K562 (cell line): ENCODE results near the gene TGM3. TPM values are rescaled to one million over a fixed set of nuclear protein-coding genes. Genes with fewer than 3 reads are reported as not detected.
A peak's percentile ranks its signal among the peaks of the same experiment; 100 is the strongest.

ENCODE experiments used
- CREB5 ChIP-seq: fragments of 250-450 bp; sonication (Bioruptor Pico); IDR thresholded peaks from 2 replicates; pipeline ENCODE4 v1.5.0; 2020; ENCODE audit warnings: mild to moderate bottlenecking
- CREM ChIP-seq: IDR thresholded peaks from 2 replicates; pipeline ENCODE4 v1.6.1; 2014; ENCODE audit warnings: antibody characterized with exemption, low read depth
- DEAF1 ChIP-seq: fragments of 450-650 bp; formaldehyde crosslinking; IDR thresholded peaks from 2 replicates; pipeline ENCODE4 v1.4.0; 2020; ENCODE audit warnings: mild to moderate bottlenecking, moderate library complexity
- ESRRA ChIP-seq: fragments of 450-650 bp; IDR thresholded peaks from 2 replicates; pipeline ENCODE4 v1.6.1; 2014; ENCODE audit warnings: low read depth, mild to moderate bottlenecking, moderate library complexity, borderline replicate concordance
- GABPB1 ChIP-seq: sonication (generic); formaldehyde crosslinking; IDR thresholded peaks from 2 replicates; pipeline ENCODE4 v1.8.0; 2022; ENCODE audit warnings: mild to moderate bottlenecking, missing genetic modification reagents
- HMG20A ChIP-seq: fragments of 450-650 bp; formaldehyde crosslinking; conservative IDR thresholded peaks from 2 replicates; pipeline ENCODE4 v1.4.0; 2020; ENCODE audit warnings: mild to moderate bottlenecking, mixed read lengths
- L3MBTL2 ChIP-seq: fragments of 450-650 bp; IDR thresholded peaks from 2 replicates; pipeline ENCODE4 v1.6.1; 2016; ENCODE audit warnings: mild to moderate bottlenecking, moderate library complexity
- MEF2D ChIP-seq: conservative IDR thresholded peaks from 2 replicates; pipeline ENCODE4 v1.6.1; 2016; ENCODE audit warnings: low read depth, missing genetic modification characterization, missing compliant biosample characterization
- MEIS2 ChIP-seq: fragments of 450-650 bp; IDR thresholded peaks from 2 replicates; pipeline ENCODE4 v1.6.1; 2014; ENCODE audit warnings: mild to moderate bottlenecking; ENCODE audit not compliant: partially characterized antibody
- NCOA4 ChIP-seq: fragments of 450-650 bp; IDR thresholded peaks from 2 replicates; pipeline ENCODE4 v1.6.1; 2018; ENCODE audit warnings: mild to moderate bottlenecking; ENCODE audit not compliant: partially characterized antibody
- NR4A1 ChIP-seq, 2 experiments: fragments of 250-450 bp in 1 of 2; fragments of 450-650 bp in 1 of 2; sonication (Bioruptor Pico) in 1 of 2; IDR thresholded peaks; 2 replicates each; pipeline versions ENCODE4 v1.4.0 to v1.6.1; 2016 to 2020; ENCODE audit warnings: mild to moderate bottlenecking in 2 of 2, missing compliant biosample characterization in 1 of 2, missing genetic modification characterization in 1 of 2, moderate library complexity in 1 of 2
- RNF2 ChIP-seq: sonication (generic); IDR thresholded peaks from 2 replicates; pipeline ENCODE4 v1.6.1; 2016
- SP2 ChIP-seq: IDR thresholded peaks from 2 replicates; pipeline ENCODE4 v1.6.1; 2011; ENCODE audit warnings: mild to moderate bottlenecking, low read depth, low read length, moderate library complexity; ENCODE audit not compliant: poor library complexity, severe bottlenecking; ENCODE audit errors: extremely low read depth
- TGIF2 ChIP-seq: sonication (generic); formaldehyde crosslinking; IDR thresholded peaks from 2 replicates; pipeline ENCODE4 v1.8.1; 2022; ENCODE audit warnings: mild to moderate bottlenecking, missing genetic modification reagents, moderate library complexity
- ZFP30 ChIP-seq: fragments of 250-450 bp; sonication (Bioruptor Pico); IDR thresholded peaks from 2 replicates; pipeline ENCODE4 v1.8.0; 2022; ENCODE audit warnings: moderate library complexity, mild to moderate bottlenecking, inconsistent platforms, borderline replicate concordance
- ZMIZ1 ChIP-seq, 2 experiments: fragments of 150-350 bp in 1 of 2; IDR thresholded peaks; 2 replicates each; pipeline ENCODE4 v1.6.1; 2012 to 2016; ENCODE audit warnings: low read depth in 2 of 2, low read length in 2 of 2, mild to moderate bottlenecking in 1 of 2, moderate library complexity in 1 of 2
- ZNF232 ChIP-seq: sonication (generic); formaldehyde crosslinking; IDR thresholded peaks from 2 replicates; pipeline ENCODE4 v1.8.0; 2022; ENCODE audit warnings: mild to moderate bottlenecking, missing genetic modification reagents
- ZNF253 ChIP-seq: fragments of 250-450 bp; sonication (Bioruptor Pico); conservative IDR thresholded peaks from 2 replicates; pipeline ENCODE4 v1.6.1; 2021; ENCODE audit warnings: mild to moderate bottlenecking
- ZNF274 ChIP-seq: IDR thresholded peaks from 2 replicates; pipeline ENCODE4 v1.6.1; 2011; ENCODE audit warnings: low read depth, mild to moderate bottlenecking, low read length, moderate library complexity, borderline replicate concordance
- ZNF384 ChIP-seq: IDR thresholded peaks from 2 replicates; pipeline ENCODE4 v1.6.1; 2012; ENCODE audit warnings: low read depth, low read length, improper control_type of control experiment
- ZNF695 ChIP-seq: fragments of 450-650 bp; formaldehyde crosslinking; IDR thresholded peaks from 2 replicates; pipeline ENCODE4 v1.4.0; 2020; ENCODE audit warnings: mild to moderate bottlenecking, moderate library complexity
- ZNF696 ChIP-seq: fragments of 250-450 bp; sonication (Bioruptor Pico); conservative IDR thresholded peaks from 2 replicates; pipeline ENCODE4 v1.4.0; 2020; ENCODE audit warnings: mild to moderate bottlenecking, moderate library complexity
- polyA plus RNA-seq, 8 experiments: library from polyadenylated mRNA; depleted of rRNA in 4 of 8; stranded (reverse) in 5 of 8; unstranded in 3 of 8; fragments of >200 nt; fragmentation: Nextera tagmentation in 2 of 8; fragmentation: Illumina TruSeq in 1 of 8; extraction: Ambion mirVana in 2 of 8; extraction: Trizol in 1 of 8; gene quantifications; 2 replicates each; pipeline versions ENCODE4 v1.2.1 to v1.2.3, GENCODE V29; 2011 to 2014; ENCODE audit warnings: inconsistent platforms in 1 of 8, missing spikeins in 1 of 8
- total RNA-seq, 7 experiments: library from RNA; depleted of rRNA in 6 of 7; stranded (reverse); fragments of >200 nt in 6 of 7; fragmentation: Illumina TruSeq in 2 of 7; extraction: Trizol in 2 of 7; gene quantifications; 2 replicates each; pipeline versions ENCODE4 v1.2.1 to v1.2.3, GENCODE V29; 2011 to 2021; ENCODE audit warnings: low replicate concordance in 1 of 7

TGM3 gene
- total and polyA plus RNA-seq, 9 of the 15 experiments (the other 6 are each of a cell fraction or from before 2014, with no cell fraction given) = not detected

GRCh38 chr20:2301164-2301622 lies 5.4 kb downstream of the TGM3 start (continued):
- TF ChIP-seq ZMIZ1 (IDR thresholded peaks at IDR 0.05; ENCODE audit: low read depth in 2 of 2, low read length in 2 of 2) = no peak
- no peak for TF ChIP-seq ZFP30
- no peak for TF ChIP-seq MEIS2
- no peak for TF ChIP-seq HMG20A
- TF ChIP-seq CREB5 (CRISPR knock-in tag) = no peak
- TF ChIP-seq ZNF696 (CRISPR knock-in tag) = no peak
- 0 out of 2 replicates have a peak, but pooled peaks have one; percentile 22 for TF ChIP-seq ZNF384
- no peak for TF ChIP-seq SP2
- no peak for TF ChIP-seq ZNF232 (CRISPR knock-in tag)
- no peak for TF ChIP-seq RNF2
- 0 out of 2 replicates have a peak, but pooled peaks have one; percentile 20 for TF ChIP-seq CREM
- TF ChIP-seq ZNF274 = no peak
- no peak for TF ChIP-seq DEAF1 (CRISPR knock-in tag)
- peak; percentile 78 for TF ChIP-seq ESRRA
- no peak for TF ChIP-seq MEF2D (tag)
- no peak for TF ChIP-seq ZNF253 (CRISPR knock-in tag)
- no peak for TF ChIP-seq TGIF2
- peak; percentile 34; the same call in 1 of the 2 replicates for TF ChIP-seq GABPB1 (CRISPR knock-in tag)
- TF ChIP-seq ZNF695 (CRISPR knock-in tag) = no peak
- no peak for TF ChIP-seq NR4A1 (CRISPR knock-in tag; IDR thresholded peaks at IDR 0.05)
- TF ChIP-seq NR4A1 (tag; IDR thresholded peaks at IDR 0.05) = no peak
- TF ChIP-seq L3MBTL2 = peak; percentile 56; the same call in 1 of the 2 replicates
- no peak for TF ChIP-seq NCOA4
